ENCODE measurements around the gene HNRNPA2B1.

HNRNPA2B1 gene

DNA sequence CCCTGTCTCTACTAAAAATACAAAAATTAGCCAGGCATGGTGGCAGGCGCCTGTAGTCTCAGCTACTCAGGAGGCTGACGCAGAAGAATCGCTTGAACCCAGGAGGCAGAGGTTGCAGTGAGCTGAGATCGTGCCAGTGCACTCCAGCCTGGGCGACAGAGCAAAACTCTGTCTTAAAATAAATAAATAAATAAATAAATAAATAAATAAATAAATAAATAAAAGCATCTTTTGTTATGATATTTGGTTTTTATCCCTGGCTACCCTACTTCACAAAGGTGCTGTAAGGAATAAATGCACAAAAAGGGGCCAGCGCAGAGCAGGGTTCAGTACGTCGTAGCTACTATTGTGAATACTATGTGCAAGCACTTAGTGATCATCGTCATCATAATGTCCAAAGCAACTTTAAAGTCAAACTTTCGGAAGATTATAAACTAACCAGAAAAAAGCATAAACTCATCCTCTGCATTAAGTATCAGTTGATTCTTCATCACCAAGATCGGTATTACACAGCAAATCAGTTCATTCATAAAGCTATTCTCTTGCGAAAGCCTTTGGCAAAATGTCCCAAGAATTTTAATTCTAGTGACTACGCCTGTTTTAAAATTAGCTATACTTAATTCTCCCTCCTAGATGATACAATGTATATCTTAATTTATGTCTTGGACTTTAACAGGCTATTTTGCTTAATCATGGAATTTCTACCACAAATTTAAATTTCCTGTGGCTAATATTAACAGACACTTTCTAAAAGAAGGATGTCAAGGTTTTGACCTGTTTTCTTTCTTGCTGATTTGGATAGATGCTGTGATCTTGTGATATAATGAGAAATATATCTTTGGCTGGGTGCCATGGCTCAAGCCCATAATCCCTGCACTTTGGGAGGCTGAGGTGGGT lies 56.1 kb downstream of the HNRNPA2B1 start:
- no peak for DNase-seq (ENCODE audit: low spot score)

DNA sequence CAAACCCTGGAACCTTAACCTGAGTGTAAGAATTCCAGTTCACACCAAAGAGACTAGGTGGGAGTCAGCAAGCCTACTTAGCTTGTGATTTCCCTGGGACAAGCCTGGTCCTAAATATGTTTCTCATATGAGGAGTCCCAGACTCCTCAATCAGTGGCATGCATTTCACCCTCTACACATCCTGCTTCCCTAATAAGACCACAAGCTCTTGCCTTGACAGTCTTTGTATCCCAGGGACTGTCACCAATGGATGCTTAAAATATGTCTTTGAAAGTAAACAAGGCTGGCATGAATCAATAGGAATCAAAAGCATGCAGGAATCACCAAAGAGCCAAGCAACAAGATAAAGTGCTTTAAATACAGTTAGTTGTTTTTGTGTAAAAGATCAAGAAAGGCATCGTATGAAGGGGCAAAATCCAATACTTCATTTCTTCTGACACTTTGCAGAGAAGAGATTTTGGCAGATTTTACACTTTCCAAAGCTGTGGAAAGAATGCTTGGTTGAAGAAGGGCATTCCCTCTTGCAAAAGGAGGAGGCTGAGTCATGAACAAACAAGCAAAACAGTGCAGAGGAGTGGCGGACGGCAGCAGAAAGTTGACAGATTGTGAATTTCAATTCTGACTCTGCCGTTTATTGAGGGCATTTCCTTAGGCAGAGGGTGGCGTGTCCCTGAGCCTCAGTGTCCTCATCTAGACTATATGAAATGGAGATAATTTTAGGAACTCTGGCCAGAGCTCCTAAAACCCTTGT lies 57.1 kb downstream of the HNRNPA2B1 start:
- DNase-seq (ENCODE audit: low spot score) = no peak

DNA sequence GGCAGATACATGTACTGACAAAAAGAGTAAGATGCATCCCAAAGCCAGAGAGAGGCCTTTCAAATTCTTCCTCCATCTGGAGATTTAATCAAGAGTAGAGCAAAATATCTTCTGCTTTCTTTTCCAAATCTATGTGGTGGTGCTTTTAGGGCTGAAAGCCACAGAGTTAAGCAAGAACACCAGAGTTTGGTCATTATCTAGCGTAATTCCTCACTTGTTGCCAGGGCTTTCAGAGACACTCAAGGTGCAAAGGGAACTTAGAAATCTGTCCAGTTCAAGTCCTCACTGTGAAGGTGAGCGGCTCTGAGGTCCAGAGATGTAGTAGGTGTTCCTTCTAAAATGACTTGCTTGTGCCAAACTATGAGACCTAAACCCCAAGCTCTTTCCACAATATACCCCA lies 59.5 kb downstream of the HNRNPA2B1 start:
- no peak for DNase-seq (ENCODE audit: low spot score)

DNA sequence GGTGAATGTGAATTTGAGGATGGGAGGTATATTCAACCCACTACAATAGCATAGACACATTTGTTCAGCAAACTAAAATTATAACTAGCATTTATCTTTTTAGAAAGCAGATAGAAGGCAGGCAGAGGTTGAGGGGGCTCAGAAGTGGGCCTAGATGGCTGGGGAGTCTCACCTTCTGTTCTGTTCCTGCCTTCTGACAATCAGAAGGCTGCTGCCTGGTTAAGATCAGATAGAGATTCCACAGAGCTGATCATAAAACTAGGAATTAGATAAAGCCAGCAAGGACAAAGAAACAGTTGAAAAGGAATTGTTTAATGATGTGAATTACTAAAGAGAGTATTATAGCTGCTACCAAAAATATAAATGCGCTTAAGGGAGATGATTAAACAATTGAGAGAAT lies 60.2 kb downstream of the HNRNPA2B1 start:
- DNase-seq (ENCODE audit: low spot score) = no peak

Measured in CD4-positive, alpha-beta T cell treated with Interleukin-6 at 100 ng/mL for 8 hours (primary cell).